Measurements from ENCODE around the gene RYR3.
"Not testable (repeated sequence)": the region's sequence is repeated elsewhere in the genome, so short reads cannot be mapped to it uniquely, and the experiment has no call there.

RYR3 gene

DNA sequence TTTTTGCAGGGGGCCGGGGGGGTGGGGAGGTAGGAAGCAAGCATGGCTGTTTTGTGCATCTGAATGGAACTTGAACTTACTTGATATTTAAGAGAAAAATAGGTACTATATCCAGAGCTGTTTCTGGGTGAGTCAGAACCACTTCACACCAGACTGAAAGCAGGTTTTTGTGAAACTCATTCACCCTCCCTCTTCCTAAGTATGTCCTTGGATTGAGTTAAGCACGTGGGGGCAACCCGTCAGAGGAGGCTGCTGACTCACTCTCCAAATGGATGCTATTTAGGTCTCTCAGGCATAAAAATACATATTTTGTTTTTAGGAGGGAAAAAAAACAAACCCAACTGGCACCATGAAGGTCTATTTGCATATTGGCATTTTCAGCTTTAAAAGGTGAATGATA is 270.3 kb downstream of the RYR3 start:
- no peak for DNase-seq (ENCODE audit: low read depth)

- DNase-seq (ENCODE audit: low read depth) = no peak
Measured at GRCh38 chr15:33584797-33585196, 274.0 kb downstream of the RYR3 start.

GRCh38 chr15:33586786-33587697 is 276.3 kb downstream of the RYR3 start:
- no peak for DNase-seq (ENCODE audit: low read depth)

DNA sequence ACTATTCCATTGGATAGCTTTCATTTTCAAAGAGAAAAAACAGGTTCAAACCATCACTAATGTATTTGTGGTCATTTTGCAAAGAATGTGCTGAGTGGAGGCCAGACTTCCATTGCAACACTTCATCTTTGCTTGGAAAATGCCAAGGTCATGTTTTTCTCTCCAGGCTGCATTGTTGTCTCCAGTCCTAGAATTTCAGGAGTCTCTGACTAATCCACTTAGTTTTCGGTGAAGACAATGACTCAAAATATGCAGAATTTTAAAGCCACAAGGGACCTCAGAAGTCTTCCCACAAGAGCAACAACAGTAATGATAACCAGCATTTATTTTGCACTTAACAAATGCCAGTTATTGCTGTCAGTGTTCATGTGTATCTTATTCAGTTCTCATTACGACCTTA is 277.0 kb downstream of the RYR3 start:
- no peak for DNase-seq (ENCODE audit: low read depth)

DNA sequence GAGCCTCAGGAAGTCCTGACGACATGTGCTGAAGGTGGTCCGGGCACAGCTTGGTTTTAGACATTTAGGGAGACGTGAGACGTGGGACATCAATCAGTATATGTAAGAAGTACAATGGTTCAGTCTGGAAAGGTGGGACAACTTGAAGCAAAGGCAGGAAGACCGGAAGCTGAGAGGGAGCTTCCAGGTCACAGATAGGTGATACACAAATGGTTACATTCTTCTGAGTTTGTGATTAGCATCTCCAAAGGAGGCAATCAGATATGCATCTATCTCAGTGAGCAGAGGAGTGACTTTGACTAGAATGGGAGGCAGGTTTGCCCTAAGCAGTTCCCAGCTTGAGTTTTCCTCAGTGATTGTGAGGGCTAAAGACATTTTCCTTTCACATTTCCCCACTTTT is 282.1 kb downstream of the RYR3 start:
- no peak for DNase-seq (ENCODE audit: low read depth)

DNA sequence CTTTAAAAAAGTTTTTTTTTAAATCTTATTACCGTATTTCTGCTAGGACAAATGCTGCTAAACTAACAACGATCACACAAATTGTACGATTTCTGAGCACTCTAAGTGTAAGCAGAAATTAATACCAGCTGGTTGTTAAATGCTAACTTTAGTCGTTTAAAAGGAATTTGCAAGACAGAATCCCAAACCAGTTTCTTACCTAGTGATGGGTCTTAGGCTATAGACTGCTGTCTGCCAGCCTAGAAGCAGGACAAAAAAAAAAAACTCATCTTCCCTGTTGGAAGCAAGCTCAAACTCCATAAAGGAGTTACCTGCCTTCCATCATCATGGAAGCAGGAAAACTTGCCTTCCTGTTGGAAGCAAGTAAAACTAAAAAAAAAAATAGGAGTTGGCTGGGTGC is 287.6 kb downstream of the RYR3 start:
- not testable (repeated sequence) for DNase-seq (ENCODE audit: low read depth)

DNA sequence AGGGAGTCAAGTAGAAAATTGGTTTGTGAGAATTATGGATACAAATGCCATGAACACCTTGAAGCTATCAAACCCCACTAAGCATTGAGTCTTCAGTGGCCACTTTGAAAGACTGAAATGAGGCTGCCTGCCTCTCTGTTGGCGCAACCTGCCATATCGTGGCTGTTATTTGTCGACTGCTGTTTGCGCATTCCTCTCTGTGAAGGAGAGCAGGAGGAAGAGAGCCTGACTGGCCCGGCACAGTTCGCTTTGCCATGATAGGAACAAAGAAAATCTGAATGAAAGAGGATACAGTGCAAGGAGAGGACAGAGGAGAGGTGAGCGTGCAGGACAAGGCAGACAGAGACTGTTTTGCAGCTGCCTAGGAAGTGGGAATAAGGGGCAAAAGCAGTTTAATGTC is 289.4 kb downstream of the RYR3 start:
- no peak for DNase-seq (ENCODE audit: low read depth)

- no peak for DNase-seq (ENCODE audit: low read depth)
Measured at GRCh38 chr15:33601461-33601860, 290.7 kb downstream of the RYR3 start.

DNA sequence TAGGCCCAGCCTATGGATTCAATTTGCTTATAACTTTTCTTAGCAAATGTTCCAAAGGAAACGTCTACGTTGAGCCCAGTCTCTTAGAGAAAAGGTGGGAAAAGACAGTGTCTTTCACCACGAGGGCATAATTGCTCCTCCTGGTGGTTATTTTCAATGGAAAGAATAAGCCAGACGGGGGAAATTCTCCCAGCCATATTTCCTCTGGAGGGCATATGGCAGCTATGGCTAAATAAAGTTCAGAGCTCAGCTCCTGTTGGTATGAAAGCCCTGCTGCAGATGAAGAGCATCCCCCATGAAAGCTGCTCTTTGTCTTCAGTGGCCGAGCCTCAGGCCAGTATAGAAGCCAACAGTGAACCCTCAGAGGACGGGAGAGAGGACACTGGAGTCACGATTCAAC is 297.9 kb downstream of the RYR3 start:
- no peak for DNase-seq (ENCODE audit: low read depth)

- DNase-seq (ENCODE audit: low read depth) = no peak
Measured at GRCh38 chr15:33612721-33613304, 302.0 kb downstream of the RYR3 start.

DNA sequence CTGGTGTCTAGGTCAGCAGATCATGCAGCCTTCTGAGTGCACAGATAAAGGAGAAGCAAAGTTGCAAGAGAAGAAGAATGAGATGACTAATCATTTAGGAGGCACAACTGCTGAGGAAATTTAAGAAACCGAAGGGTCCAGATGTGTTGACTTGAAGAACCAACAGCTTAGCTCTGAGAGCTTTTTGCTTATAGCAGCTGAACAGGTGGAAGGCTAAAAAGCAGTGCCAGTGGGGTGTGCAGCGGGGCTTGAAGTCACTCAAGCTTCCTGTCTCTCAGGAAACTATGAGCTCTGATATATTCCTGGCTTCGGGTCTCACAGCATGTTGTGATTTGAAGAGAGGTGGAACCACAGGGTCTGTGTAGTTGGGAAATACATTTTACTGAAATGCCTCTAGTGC is 305.7 kb downstream of the RYR3 start:
- DNase-seq (ENCODE audit: low read depth) = no peak

GRCh38 chr15:33618350-33618749 is 307.6 kb downstream of the RYR3 start:
- DNase-seq (ENCODE audit: low read depth) = no peak

- no peak for DNase-seq (ENCODE audit: low read depth)
Measured at GRCh38 chr15:33621141-33621540, 310.4 kb downstream of the RYR3 start.

- DNase-seq (ENCODE audit: low read depth) = no peak
Measured at GRCh38 chr15:33623010-33623409, 312.2 kb downstream of the RYR3 start.

GRCh38 chr15:33624439-33624838 is 313.7 kb downstream of the RYR3 start:
- DNase-seq (ENCODE audit: low read depth) = no peak

GRCh38 chr15:33629647-33630046 is 318.9 kb downstream of the RYR3 start:
- DNase-seq (ENCODE audit: low read depth) = no peak

GRCh38 chr15:33636234-33636633 is 325.5 kb downstream of the RYR3 start:
- no peak for DNase-seq (ENCODE audit: low read depth)

DNA sequence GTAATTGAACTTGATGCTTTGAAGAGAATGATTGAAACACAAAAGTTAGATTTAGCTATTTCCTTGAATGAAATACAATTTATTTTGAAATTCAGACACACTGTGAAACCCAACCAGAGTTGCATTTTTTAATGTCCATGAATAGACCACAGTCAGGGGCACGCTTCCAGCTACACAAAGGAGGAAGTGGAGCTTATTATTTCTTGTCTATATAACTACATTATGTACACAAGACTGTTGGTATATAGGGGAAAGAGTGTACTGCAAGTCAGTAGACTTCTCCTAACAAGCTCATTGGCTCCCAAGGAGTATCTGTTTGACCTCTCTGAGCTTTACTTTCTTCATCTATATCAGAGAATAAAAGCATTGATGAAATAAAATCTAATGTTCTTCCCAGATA is 326.2 kb downstream of the RYR3 start:
- DNase-seq (ENCODE audit: low read depth) = no peak

DNA sequence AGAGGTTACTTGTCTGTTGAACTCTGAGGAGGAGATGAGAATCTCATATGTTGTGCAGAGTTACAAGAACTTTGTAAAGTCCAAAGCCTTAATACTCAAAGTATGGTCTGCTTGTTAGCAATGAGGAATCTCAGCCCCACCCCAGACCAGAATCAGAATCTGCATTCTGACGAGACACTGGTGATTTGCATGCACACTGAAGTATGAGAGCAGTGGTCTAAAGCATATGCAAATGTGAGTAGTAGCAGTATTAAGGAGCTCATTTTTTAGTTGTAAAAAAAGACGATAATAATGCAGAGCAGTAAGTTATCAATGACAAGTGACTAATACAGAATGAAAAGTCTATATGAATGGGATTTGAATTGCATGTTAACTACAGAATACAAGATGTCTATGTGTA is 327.7 kb downstream of the RYR3 start:
- no peak for DNase-seq (ENCODE audit: low read depth)

DNA sequence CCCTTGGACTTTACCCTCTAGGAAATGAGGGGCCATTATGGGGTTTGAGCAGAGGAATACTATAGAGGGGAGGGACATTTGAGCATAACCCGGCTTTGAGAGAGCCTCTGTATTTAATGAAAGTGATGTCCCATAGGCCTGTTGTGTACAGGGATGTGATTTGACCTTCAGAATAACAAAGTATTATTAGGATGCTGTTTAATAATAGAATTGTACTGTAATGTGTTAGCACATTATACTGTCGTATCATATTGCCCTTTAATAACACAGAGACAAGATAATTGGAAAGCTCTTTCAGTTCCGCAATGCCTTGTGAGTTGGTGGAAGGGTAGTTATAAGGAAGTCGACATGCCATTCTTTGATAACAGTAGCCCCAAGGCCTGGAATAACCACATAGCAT is 328.3 kb downstream of the RYR3 start:
- DNase-seq (ENCODE audit: low read depth) = no peak

DNA sequence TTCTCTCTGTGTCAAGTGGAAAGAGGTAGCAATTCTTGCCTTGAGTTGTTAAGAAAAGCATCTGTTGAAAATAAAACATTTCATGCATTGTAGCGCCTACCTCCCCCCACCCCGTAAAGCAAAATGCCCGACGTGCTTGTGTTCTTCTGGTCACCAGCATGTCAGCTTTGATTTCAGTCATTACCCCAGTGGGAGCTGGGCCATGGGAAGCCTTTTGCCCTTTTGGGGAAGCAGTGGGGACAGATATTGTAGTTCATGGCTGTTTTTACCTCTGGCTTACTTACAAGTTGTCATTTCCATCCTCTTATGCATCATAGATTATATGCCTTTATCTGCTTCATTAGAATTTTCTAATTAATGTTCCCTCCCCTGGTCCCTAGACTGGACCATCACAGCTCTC is 328.7 kb downstream of the RYR3 start:
- DNase-seq (ENCODE audit: low read depth) = no peak

DNA sequence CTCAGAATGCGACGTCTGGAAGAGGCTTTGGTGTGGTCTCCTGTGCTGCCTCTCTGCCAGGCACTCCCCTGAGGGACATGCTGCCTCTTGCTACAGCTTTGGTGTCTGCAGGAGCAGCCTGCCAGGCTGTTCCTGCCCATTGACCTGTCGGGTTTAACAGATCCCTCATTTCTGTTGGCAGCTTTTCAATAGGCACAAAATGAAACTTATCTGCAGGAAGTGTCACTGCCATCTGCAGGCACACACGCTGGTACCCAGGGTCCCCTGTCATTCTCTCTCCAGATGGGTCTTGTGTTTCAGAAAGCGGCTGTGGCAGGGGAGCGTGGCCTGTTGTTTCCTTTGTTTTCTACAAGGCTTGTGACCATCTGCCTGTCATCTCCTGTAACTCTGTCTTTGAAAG is 329.2 kb downstream of the RYR3 start:
- no peak for DNase-seq (ENCODE audit: low read depth)

- no peak for DNase-seq (ENCODE audit: low read depth)
Measured at GRCh38 chr15:33641069-33641468, 330.3 kb downstream of the RYR3 start.

- DNase-seq (ENCODE audit: low read depth) = no peak
Measured at GRCh38 chr15:33644304-33644703, 333.5 kb downstream of the RYR3 start.

All from activated T-helper 9 cell treated with anti-CD3 and anti-CD28 coated beads, Interleukin-2, amount 50 U/mL, for 16 hours (primary cell).